ENCODE measurements around the gene MAP7D1. TPM values are rescaled to one million over a fixed set of nuclear protein-coding genes. Genes with fewer than 3 reads are reported as not detected.

Gene MAP7D1
- total RNA-seq, 1 donor from 2014 or later: 169 TPM

Other genes with a start within 250 kb of the MAP7D1 start
- gene AGO3, start 225.1 kb upstream of the MAP7D1 start, total RNA-seq: 26.1 and 33.6 TPM in 2 replicates
- gene TEKT2, start 72.1 kb upstream of the MAP7D1 start, total RNA-seq: 0.16 and 0.27 TPM in 2 replicates
- 32.6 and 33.6 TPM in 2 replicates for gene ADPRS, start 67.3 kb upstream of the MAP7D1 start, total RNA-seq
- gene COL8A2, start 30.9 kb upstream of the MAP7D1 start, total RNA-seq: 0.08 TPM in 1 of 2 replicates, not detected in the other
- gene TRAPPC3, start 6.7 kb upstream of the MAP7D1 start, total RNA-seq: 74.2 and 74.4 TPM in 2 replicates
- gene THRAP3, start 68.3 kb downstream of the MAP7D1 start, total RNA-seq: 147 and 154 TPM in 2 replicates
- 7.5 and 8.3 TPM in 2 replicates for gene SH3D21, start 150.2 kb downstream of the MAP7D1 start, total RNA-seq
- gene EVA1B, start 167.5 kb downstream of the MAP7D1 start, total RNA-seq: 10.6 and 10.9 TPM in 2 replicates
- 46.5 and 48.7 TPM in 2 replicates for gene STK40, start 229.8 kb downstream of the MAP7D1 start, total RNA-seq
- 57.5 and 63.8 TPM in 2 replicates for gene LSM10, start 241.7 kb downstream of the MAP7D1 start, total RNA-seq

All from activated T-helper 1 cell treated with anti-CD3 and anti-CD28 coated beads, Interleukin-12 subunit alpha, Interleukin-12 subunit beta, Interleukin-2, Interleukin-4 antibody, amounts not matched to agents 30 ng/mL and 10 ng/mL and 1 ng/mL, durations not matched to agents 14 hours and 24 hours and 36 hours (primary cell).